A673 (cell line): ENCODE data around the gene TMEM218. TPM values are rescaled to one million over a fixed set of nuclear protein-coding genes. Genes with fewer than 3 reads are reported as not detected.

Experiments
- BruUV-seq: library from RNA; stranded (reverse); fragments of 400-500 nt; replicated peaks from 2 replicates; lab custom pipeline; 2021; lab: Mats Ljungman, UMichigan
- CTCF ChIA-PET: fragments of 300-600 bp; sonication (Branson Sonifier 250); formaldehyde crosslinking; loops from one replicate; lab custom pipeline; 2022; ENCODE audit warnings: antibody characterized with exemption; lab: Charles Lee
- POLR2A ChIA-PET: fragments of 300-600 bp; sonication (Branson Sonifier 250); formaldehyde crosslinking; loops from one replicate; lab custom pipeline; 2022; ENCODE audit warnings: antibody characterized with exemption; ENCODE audit not compliant: low non-redundant PET; lab: Charles Lee
- DNase-seq: peaks from one replicate; pipeline ENCODE4 v3.0.0-alpha.2; 2015; ENCODE audit warnings: low spot score
- H3K27ac ChIP-seq: fragments of 200-600 bp; sonication (generic); 2 replicates; pipeline ENCODE4 v1.5.1; 2016; ENCODE audit warnings: mixed run types, low read depth, mild to moderate bottlenecking, mixed read lengths, antibody characterized with exemption, low read length; ENCODE audit not compliant: poor library complexity, severe bottlenecking
- H3K27me3 ChIP-seq: fragments of 200-600 bp; sonication (generic); replicated peaks from 2 replicates; pipeline ENCODE4 v1.6.1; 2017; ENCODE audit warnings: mixed run types, low read depth, mild to moderate bottlenecking, mixed read lengths, antibody characterized with exemption, low read length; ENCODE audit not compliant: insufficient read depth, poor library complexity
- H3K36me3 ChIP-seq: fragments of 200-600 bp; sonication (generic); 2 replicates; pipeline ENCODE4 v1.6.1; 2016; ENCODE audit warnings: mixed run types, mild to moderate bottlenecking, mixed read lengths, antibody characterized with exemption, low read length; ENCODE audit not compliant: insufficient read depth, poor library complexity, severe bottlenecking
- H3K4me1 ChIP-seq: fragments of 200-600 bp; sonication (generic); 2 replicates; pipeline ENCODE4 v1.6.1; 2017; ENCODE audit warnings: mixed run types, mild to moderate bottlenecking, mixed read lengths, antibody characterized with exemption, low read length; ENCODE audit not compliant: insufficient read depth, poor library complexity, severe bottlenecking
- H3K4me3 ChIP-seq: fragments of 200-600 bp; sonication (generic); 2 replicates; pipeline ENCODE4 v1.5.1; 2016; ENCODE audit warnings: low read depth, mixed run types, mild to moderate bottlenecking, mixed read lengths, low read length; ENCODE audit not compliant: poor library complexity, severe bottlenecking
- H3K9me3 ChIP-seq: fragments of 200-600 bp; sonication (generic); 2 replicates; pipeline ENCODE4 v1.6.1; 2016; ENCODE audit warnings: mixed run types, low read depth, mild to moderate bottlenecking, mixed read lengths, antibody characterized with exemption, low read length; ENCODE audit not compliant: poor library complexity, severe bottlenecking
- EZH2 ChIP-seq: fragments of 200-600 bp; sonication (generic); IDR thresholded peaks from 2 replicates; pipeline ENCODE4 v1.6.1; 2017; ENCODE audit warnings: borderline replicate concordance, low read depth, mild to moderate bottlenecking, mixed read lengths, antibody characterized with exemption, low read length; ENCODE audit not compliant: poor library complexity, severe bottlenecking
- intact Hi-C: fragments of 100-400 bp; cut with micrococcal nuclease; formaldehyde crosslinking; loops from one replicate; pipeline ENCODE4 v1.10.0; 2022; ENCODE audit not compliant: unreplicated experiment
- total RNA-seq: library from RNA; stranded (reverse); gene quantifications from 2 replicates; pipeline ENCODE4 v1.2.3, GENCODE V29; 2021
- TF ChIP-seq, protein P1 (sequence below): fragments of 300-800, 200-600 bp; sonication (generic); conservative IDR thresholded peaks from 2 replicates; pipeline ENCODE4 v1.5.1; 2017; ENCODE audit warnings: low read depth, mild to moderate bottlenecking, antibody characterized with exemption, low read length, moderate library complexity, mixed read lengths

TMEM218 gene
- total RNA-seq, 1 experiment from 2014 or later, result 28.8 TPM

- Histone ChIP-seq H3K4me1 (peaks cover 7% of the 10 kb centered on the region), H3K9me3 (no peaks in the 10 kb centered on the region), H3K36me3 (no peaks in the 10 kb centered on the region), H3K27ac (no peak overlapping the region), H3K4me3 (no peak overlapping the region), H3K27me3 (no peaks in the 10 kb centered on the region)
- intact Hi-C loops, result no loop called here
- POLR2A ChIA-PET, result no interaction called here
- no TSS peak for BruUV-seq
- no peak for TF ChIP-seq EZH2
- TF ChIP-seq, protein P1, sequence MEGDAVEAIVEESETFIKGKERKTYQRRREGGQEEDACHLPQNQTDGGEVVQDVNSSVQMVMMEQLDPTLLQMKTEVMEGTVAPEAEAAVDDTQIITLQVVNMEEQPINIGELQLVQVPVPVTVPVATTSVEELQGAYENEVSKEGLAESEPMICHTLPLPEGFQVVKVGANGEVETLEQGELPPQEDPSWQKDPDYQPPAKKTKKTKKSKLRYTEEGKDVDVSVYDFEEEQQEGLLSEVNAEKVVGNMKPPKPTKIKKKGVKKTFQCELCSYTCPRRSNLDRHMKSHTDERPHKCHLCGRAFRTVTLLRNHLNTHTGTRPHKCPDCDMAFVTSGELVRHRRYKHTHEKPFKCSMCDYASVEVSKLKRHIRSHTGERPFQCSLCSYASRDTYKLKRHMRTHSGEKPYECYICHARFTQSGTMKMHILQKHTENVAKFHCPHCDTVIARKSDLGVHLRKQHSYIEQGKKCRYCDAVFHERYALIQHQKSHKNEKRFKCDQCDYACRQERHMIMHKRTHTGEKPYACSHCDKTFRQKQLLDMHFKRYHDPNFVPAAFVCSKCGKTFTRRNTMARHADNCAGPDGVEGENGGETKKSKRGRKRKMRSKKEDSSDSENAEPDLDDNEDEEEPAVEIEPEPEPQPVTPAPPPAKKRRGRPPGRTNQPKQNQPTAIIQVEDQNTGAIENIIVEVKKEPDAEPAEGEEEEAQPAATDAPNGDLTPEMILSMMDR, result no peak
- no peak for DNase-seq
- CTCF ChIA-PET, result no interaction called here
Measured at GRCh38 chr11:125146232-125146631, 34.8 kb upstream of the TMEM218 start.

GRCh38 chr11:125141686-125142535 is 30.5 kb upstream of the TMEM218 start:
- Histone ChIP-seq H3K36me3 (no peaks in the 10 kb centered on the region), H3K4me1 (peaks cover 7% of the 10 kb centered on the region), H3K27ac (no peak overlapping the region), H3K9me3 (no peaks in the 10 kb centered on the region), H3K4me3 (no peak overlapping the region), H3K27me3 (no peaks in the 10 kb centered on the region)
- DNase-seq, result peak; percentile 77
- CTCF ChIA-PET, result interaction anchor here (0.8 to 4.6 kb wide), 6 partner anchors 18 to 276 kb away, joined by 3 to 34 read pairs (median 4); partner anchors contain the start of gene ROBO3
- BruUV-seq, result no TSS peak
- TF ChIP-seq, protein P1, result peak; percentile 99
- TF ChIP-seq EZH2, result no peak
- POLR2A ChIA-PET, result interaction anchor here (0.6 kb wide), 1 partner anchor 341 kb away, joined by 5 read pairs; no protein-coding TSS in a partner anchor
- intact Hi-C loops, result loop anchor here (1.0 kb wide), 2 partner anchors 51 to 180 kb away; no protein-coding TSS in a partner anchor

- H3K4me1 ChIP-seq, result peaks cover 7% of the 10 kb centered on the region
- ChIA-PET POLR2A (no interaction called here), CTCF (interaction anchor here (0.8 to 4.6 kb wide), 5 partner anchors 17 to 276 kb away, joined by 3 to 34 read pairs (median 4); partner anchors contain the start of gene ROBO3)
- H3K27me3 ChIP-seq, result no peaks in the 10 kb centered on the region
- no peak overlapping the region for H3K27ac ChIP-seq
- intact Hi-C loops, result loop anchor here (1.0 kb wide), 2 partner anchors 50 to 179 kb away; no protein-coding TSS in a partner anchor
- no peak overlapping the region for H3K4me3 ChIP-seq
- no TSS peak for BruUV-seq
- H3K9me3 ChIP-seq, result no peaks in the 10 kb centered on the region
- H3K36me3 ChIP-seq, result no peaks in the 10 kb centered on the region
- TF ChIP-seq EZH2, result no peak
- TF ChIP-seq, protein P1, result no peak
- no peak for DNase-seq
Measured at GRCh38 chr11:125141178-125141577, 29.8 kb upstream of the TMEM218 start.
